ENCODE measurements around the gene VAMP1. TPM values are rescaled to one million over a fixed set of nuclear protein-coding genes. Genes with fewer than 3 reads are reported as not detected.

The VAMP1 gene
- total and polyA plus RNA-seq, 12 donors: 1.4 to 10.2 (median 3.0) TPM

DNA sequence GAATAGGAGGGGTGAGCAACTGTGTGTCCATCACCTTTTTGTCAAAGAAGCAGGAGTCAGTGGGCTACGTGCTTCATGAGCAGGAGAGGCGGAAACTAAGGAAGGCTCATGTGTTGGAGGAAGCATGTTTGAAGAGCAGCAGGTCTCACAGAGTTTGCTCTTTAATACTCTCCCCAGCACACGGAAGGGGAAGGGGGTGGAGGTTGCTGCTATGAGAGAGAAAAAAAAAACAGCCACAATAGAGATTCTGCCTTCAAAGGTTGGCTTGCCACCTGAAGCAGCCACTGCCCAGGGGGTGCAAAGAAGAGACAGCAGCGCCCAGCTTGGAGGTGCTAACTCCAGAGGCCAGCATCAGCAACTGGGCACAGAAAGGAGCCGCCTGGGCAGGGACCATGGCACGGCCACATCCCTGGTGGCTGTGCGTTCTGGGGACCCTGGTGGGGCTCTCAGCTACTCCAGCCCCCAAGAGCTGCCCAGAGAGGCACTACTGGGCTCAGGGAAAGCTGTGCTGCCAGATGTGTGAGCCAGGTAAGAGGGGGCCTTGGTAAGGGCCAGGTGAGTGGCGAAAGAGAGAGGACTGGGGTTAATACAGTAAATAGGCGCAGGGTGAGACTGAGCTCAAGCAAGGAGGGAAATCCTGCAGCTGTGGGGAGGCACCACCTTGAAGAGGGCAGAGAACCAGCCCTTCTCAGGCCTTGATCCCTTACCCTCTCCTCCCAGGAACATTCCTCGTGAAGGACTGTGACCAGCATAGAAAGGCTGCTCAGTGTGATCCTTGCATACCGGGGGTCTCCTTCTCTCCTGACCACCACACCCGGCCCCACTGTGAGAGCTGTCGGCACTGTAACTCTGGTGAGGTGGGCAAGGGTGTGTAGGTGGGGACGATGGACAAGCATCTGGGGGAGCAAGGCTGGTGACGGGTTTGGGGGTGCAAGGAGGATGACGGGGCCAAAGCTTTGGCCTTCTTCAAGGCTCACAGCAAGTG, 25.5 kb downstream of the VAMP1 start, which contains the start of gene CD27:
Gene CD27 (plus strand): TSS at position 252 of the 985 bp plus-strand sequence. CDS start 141 bp downstream, at position 393.
- no peak for DNase-seq
- 90 to 91% methylated on average over 16 of the region's 16 CpGs for WGBS, 2 donors
- Histone ChIP-seq H3K27ac (peak within 1 kb of the TSS in 1 of 10 donors; percentile 81), H3K4me1 (peaks cover 0 to 3% (median under 1%) of the 10 kb centered on the region in 9 donors), H3K36me3 (peaks cover 0 to 46% (median 0%) of the 10 kb centered on the region in 9 donors), H3K27me3 (no peaks in the 10 kb centered on the region), H3K4me3 (peak within 1 kb of the TSS in 1 of 10 donors; percentile 49), H3K9me3 (no peaks in the 10 kb centered on the region)
- TF ChIP-seq, protein P1, sequence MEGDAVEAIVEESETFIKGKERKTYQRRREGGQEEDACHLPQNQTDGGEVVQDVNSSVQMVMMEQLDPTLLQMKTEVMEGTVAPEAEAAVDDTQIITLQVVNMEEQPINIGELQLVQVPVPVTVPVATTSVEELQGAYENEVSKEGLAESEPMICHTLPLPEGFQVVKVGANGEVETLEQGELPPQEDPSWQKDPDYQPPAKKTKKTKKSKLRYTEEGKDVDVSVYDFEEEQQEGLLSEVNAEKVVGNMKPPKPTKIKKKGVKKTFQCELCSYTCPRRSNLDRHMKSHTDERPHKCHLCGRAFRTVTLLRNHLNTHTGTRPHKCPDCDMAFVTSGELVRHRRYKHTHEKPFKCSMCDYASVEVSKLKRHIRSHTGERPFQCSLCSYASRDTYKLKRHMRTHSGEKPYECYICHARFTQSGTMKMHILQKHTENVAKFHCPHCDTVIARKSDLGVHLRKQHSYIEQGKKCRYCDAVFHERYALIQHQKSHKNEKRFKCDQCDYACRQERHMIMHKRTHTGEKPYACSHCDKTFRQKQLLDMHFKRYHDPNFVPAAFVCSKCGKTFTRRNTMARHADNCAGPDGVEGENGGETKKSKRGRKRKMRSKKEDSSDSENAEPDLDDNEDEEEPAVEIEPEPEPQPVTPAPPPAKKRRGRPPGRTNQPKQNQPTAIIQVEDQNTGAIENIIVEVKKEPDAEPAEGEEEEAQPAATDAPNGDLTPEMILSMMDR (IDR thresholded peaks at IDR 0.05): no peak
- intact Hi-C loops (cut with DNase I): no loop called here
- ATAC-seq: no peak

- Histone ChIP-seq H3K27ac (peak overlapping the region in 1 of 10 donors; percentile 52), H3K4me1 (no peaks in the 10 kb centered on the region), H3K9me3 (no peaks in the 10 kb centered on the region), H3K27me3 (no peaks in the 10 kb centered on the region), H3K4me3 (no peak overlapping the region), H3K36me3 (peaks cover 0 to 46% (median 0%) of the 10 kb centered on the region in 9 donors)
- ATAC-seq (no peak), DNase-seq (no peak)
- intact Hi-C loops (cut with DNase I): no loop called here
- 77 to 78% methylated on average over 4 of the region's 4 CpGs for WGBS, 2 donors
- TF ChIP-seq, protein P1 (IDR thresholded peaks at IDR 0.05): no peak
These were observed 26.4 kb downstream of the VAMP1 start for GRCh38 chr12:6444031-6444430.

DNA sequence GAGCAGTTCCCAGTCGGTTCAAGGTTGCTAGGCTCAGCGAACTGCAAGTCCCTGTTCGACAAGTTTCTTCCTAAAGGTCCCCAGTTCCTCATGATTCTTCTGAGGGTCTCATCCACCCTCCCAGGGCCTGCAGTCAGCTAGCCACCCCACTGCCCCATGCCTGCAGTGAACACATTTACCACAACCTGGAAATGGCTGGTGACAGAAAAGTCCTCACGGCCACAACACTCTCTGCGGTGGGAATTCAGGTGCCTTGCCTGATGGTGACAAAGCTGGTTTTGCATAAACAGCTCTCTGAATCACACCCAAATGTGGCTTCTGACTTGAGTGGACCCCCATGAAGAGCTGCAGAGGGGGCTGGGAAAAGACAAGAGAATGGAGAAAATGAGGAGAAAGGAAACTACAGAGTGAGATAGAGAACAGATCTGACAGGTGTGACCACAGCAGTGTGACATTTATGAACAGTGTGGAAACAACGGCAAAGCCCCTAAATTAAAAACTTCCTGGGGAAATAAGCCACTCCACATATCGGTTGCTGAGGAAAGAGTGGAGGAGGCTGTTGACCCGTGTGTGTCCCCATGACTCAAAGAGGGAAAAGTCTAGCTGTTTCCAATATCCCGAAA, 27.0 kb downstream of the VAMP1 start:
- TF ChIP-seq, protein P1 (IDR thresholded peaks at IDR 0.05): no peak
- no peak for DNase-seq
- H3K4me1 ChIP-seq: no peaks in the 10 kb centered on the region
- H3K27me3 ChIP-seq: no peaks in the 10 kb centered on the region
- H3K4me3 ChIP-seq: no peak overlapping the region
- peak overlapping the region in 1 of 10 donors; percentile 52 for H3K27ac ChIP-seq
- no peaks in the 10 kb centered on the region for H3K9me3 ChIP-seq
- ATAC-seq: no peak
- peaks cover 0 to 46% (median 0%) of the 10 kb centered on the region in 9 donors for H3K36me3 ChIP-seq
- 59 to 64% methylated on average over 9 of the region's 9 CpGs for WGBS, 2 donors
- intact Hi-C loops (cut with DNase I): no loop called here

DNA sequence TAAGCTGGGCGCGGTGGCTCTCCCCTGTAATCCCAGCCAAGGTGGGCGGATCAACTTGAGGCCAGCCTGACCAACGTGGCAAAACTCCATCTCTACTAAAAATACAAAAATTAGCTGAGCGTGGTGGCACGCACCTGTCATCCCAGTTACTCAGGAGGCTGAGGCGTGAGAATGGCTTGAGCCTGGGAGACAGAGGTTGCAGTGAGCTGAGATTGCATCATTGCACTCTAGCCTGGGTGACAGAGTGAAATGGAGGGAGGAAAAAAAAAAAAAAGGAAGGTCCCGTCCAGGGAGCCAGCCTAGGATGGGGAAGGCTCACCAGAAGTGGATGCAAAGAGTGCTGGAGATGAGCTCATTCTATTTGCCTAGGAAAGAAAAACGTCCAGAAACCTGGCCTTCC, 27.6 kb downstream of the VAMP1 start:
- Histone ChIP-seq H3K27ac (peak overlapping the region in 1 of 10 donors; percentile 50), H3K36me3 (peaks cover 0 to 41% (median 0%) of the 10 kb centered on the region in 9 donors), H3K27me3 (no peaks in the 10 kb centered on the region), H3K4me1 (no peaks in the 10 kb centered on the region), H3K9me3 (no peaks in the 10 kb centered on the region), H3K4me3 (no peak overlapping the region)
- WGBS, 2 donors: 81 to 88% methylated on average over 9 of the region's 9 CpGs
- intact Hi-C loops (cut with DNase I): no loop called here
- no peak for DNase-seq
- ATAC-seq: no peak
- TF ChIP-seq, protein P1 (IDR thresholded peaks at IDR 0.05): no peak

All from heart right ventricle (tissue), 16 donors.